ENCODE data around the gene REC114. TPM values are rescaled to one million over a fixed set of nuclear protein-coding genes. Genes with fewer than 3 reads are reported as not detected.

Gene REC114
- total and polyA plus RNA-seq, 2 of the 8 experiments (the other 6 are each of a cell fraction or from before 2014, with no cell fraction given), result 0.12 TPM; not detected in 1

- H2BK120ac ChIP-seq (replicated peaks; ENCODE audit: low read depth, low read length), result no peak overlapping the region
- no peak overlapping the region for H3K9ac ChIP-seq (replicated peaks in 1 of 4; ENCODE audit: extremely low read depth in 1 of 4, low read depth in 3 of 4, low read length in 3 of 4)
- H3K79me2 ChIP-seq (ENCODE audit: control insufficient read depth in 1 of 2, insufficient read depth in 2 of 2, low read length in 2 of 2), result no peaks in the 10 kb centered on the region
- DNase-seq (ENCODE audit: low read depth in 1 of 2, low spot score in 2 of 2) (peak in 1 of 2 experiments; percentile 7), FAIRE-seq (peak; percentile 65)
- H3K27me3 ChIP-seq (replicated peaks in 1 of 4; ENCODE audit: control insufficient read depth in 3 of 4, extremely low read depth in 1 of 4, insufficient read depth in 3 of 4, low read length in 3 of 4), result no peaks in the 10 kb centered on the region
- H4K5ac ChIP-seq (ENCODE audit: insufficient read length, low read depth, low read length), result peak overlapping the region; percentile 21
- H2AK5ac ChIP-seq (ENCODE audit: low read depth, low read length), result no peak overlapping the region
- no peak overlapping the region for H3K14ac ChIP-seq (ENCODE audit: insufficient read length)
- H3K79me1 ChIP-seq (ENCODE audit: low read depth, low read length), result no peaks in the 10 kb centered on the region
- no peak overlapping the region for H3K56ac ChIP-seq (replicated peaks; ENCODE audit: insufficient read length, low read depth, low read length)
- no peak overlapping the region for H4K91ac ChIP-seq (replicated peaks; ENCODE audit: insufficient read length, low read length)
- no peak overlapping the region for H2BK20ac ChIP-seq (ENCODE audit: low read length)
- H2BK15ac ChIP-seq (ENCODE audit: low read length), result no peak overlapping the region
- CTCF ChIA-PET (ENCODE audit: partially characterized antibody), result interaction anchor here (0.7 to 1.5 kb wide), 6 partner anchors 9 to 183 kb away, joined by 3 to 7 read pairs (median 4); no protein-coding TSS in a partner anchor
- no peak overlapping the region for H2AFZ ChIP-seq (ENCODE audit: low read length)
- POLR2A ChIA-PET (ENCODE audit: partially characterized antibody), result interaction anchor here (0.7 to 1.4 kb wide), 2 partner anchors 11 to 150 kb away, joined by 3 to 4 read pairs; no protein-coding TSS in a partner anchor
- H3K4me1 ChIP-seq (replicated peaks in 1 of 4; ENCODE audit: control insufficient read depth in 3 of 4, insufficient read depth in 4 of 4, low read length in 3 of 4), result peaks cover 3 to 11% (median 5%) of the 10 kb centered on the region in 4 experiments; a peak in 4 of 7 replicates
- H2BK12ac ChIP-seq (ENCODE audit: low read depth, low read length), result no peak overlapping the region
- H3K23ac ChIP-seq (ENCODE audit: insufficient read length), result no peak overlapping the region
- no peaks in the 10 kb centered on the region; a peak in 1 of 4 replicates for H3K9me3 ChIP-seq (ENCODE audit: insufficient read depth in 2 of 2, low read depth in 1 of 2, low read length in 1 of 2)
- H4K8ac ChIP-seq (ENCODE audit: extremely low read depth, insufficient read depth, low read length), result no peak overlapping the region
- no peak overlapping the region for H3K18ac ChIP-seq (ENCODE audit: extremely low read depth, low read length)
- no peak overlapping the region for H3K4ac ChIP-seq (replicated peaks; ENCODE audit: insufficient read length, low read depth, low read length)
- no peak overlapping the region for H3K27ac ChIP-seq (ENCODE audit: low read depth, low read length)
- H4K20me1 ChIP-seq (replicated peaks in 1 of 2; ENCODE audit: control insufficient read depth in 1 of 2, insufficient read depth in 2 of 2, low read length in 2 of 2), result no peaks in the 10 kb centered on the region
- no peak overlapping the region for H2BK5ac ChIP-seq (ENCODE audit: low read depth, low read length)
- peak overlapping the region; percentile 11 to 36; a peak in 2 of 4 replicates for H3K4me2 ChIP-seq (ENCODE audit: insufficient read depth in 1 of 2, low read depth in 2 of 2, low read length in 2 of 2)
- H3K4me3 ChIP-seq (ENCODE audit: extremely low read depth in 1 of 4, insufficient read depth in 2 of 4, low read depth in 3 of 4, low read length in 4 of 4), result no peak overlapping the region; a peak in 1 of 8 replicates
- H3K23me2 ChIP-seq (ENCODE audit: low read depth, low read length), result no peaks in the 10 kb centered on the region
- no peaks in the 10 kb centered on the region for H3K36me3 ChIP-seq (ENCODE audit: control insufficient read depth in 2 of 4, insufficient read depth in 4 of 4, low read length in 3 of 4)
- 26% methylated on average over 3 of the region's 3 CpGs; no CpG with 5 or more reads in 1 of the 2 experiments for WGBS, 2 experiments (ENCODE audit: extremely low coverage in 1 of 2, insufficient coverage in 1 of 2, insufficient read length in 1 of 2, insufficient replicate concordance in 2 of 2, low coverage in 1 of 2, low lambda C conversion rate in 2 of 2, missing lambda C conversion rate in 1 of 2)
- TF ChIP-seq FOSL1 (IDR thresholded peaks at IDR 0.05; ENCODE audit: insufficient read depth, low read depth, low read length) (no peak), SIN3A (conservative IDR thresholded peaks at IDR 0.05 in 1 of 2, IDR thresholded peaks at IDR 0.05 in 1 of 2; ENCODE audit: low read depth in 1 of 2, low read length in 2 of 2) (no peak), HDAC2 (IDR thresholded peaks at IDR 0.05; ENCODE audit: borderline replicate concordance in 1 of 2, low read depth in 2 of 2, low read length in 2 of 2) (no peak), ATF2 (IDR thresholded peaks at IDR 0.05; ENCODE audit: low read length) (no peak), CTCF (IDR thresholded peaks at IDR 0.05; ENCODE audit: control extremely low read depth in 1 of 3, insufficient read depth in 1 of 3, low read depth in 1 of 3, low read length in 3 of 3) (no peak), MAX (IDR thresholded peaks at IDR 0.05) (peak; percentile 90)
These were observed 75.4 kb downstream of the REC114 start for GRCh38 chr15:73518180-73518862.
